Fibroblast of the conjunctiva (primary cell): Measurements from ENCODE around the gene BTG2.

Experiments used
- DNase-seq: peaks from one replicate; pipeline ENCODE4 v3.0.0-alpha.2; 2010; ENCODE audit warnings: low read depth

BTG2 gene

DNA sequence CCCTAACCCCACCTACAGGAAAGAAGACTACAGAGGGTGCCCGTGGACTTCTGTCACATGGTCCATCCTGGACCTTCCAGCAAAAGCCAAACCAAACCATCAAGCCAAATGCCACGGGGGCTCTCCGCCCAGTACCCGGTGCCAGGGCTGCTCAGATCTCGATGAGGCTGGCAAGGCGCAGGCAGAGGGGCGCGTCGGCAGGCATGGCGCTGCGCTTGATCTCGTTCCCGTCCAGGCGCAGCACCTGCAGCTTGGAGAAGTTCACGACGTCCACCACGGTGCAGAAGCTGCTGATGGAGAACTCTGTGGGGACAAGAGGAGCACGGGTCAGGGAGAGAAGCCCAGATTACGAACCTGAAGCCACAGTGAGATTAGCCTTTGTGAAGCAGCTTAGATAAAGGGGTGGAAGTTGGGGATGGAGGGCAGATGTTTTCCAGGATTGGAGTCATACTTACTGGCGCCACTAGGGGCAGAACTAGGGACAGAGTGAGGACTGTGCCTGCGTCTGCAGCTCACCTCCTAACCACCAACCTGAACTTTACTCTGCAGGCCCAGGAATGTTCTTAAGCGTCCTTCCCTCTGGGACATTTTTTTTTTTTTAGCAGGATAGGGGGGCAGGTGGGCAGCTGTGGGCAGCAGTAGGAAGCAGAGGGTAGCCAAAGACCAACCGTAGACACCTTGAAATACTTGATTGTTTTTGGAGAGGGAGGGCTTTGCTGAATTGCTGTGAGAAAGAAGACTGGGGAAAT is 37.0 kb downstream of the BTG2 start:
- DNase-seq, result no peak

DNA sequence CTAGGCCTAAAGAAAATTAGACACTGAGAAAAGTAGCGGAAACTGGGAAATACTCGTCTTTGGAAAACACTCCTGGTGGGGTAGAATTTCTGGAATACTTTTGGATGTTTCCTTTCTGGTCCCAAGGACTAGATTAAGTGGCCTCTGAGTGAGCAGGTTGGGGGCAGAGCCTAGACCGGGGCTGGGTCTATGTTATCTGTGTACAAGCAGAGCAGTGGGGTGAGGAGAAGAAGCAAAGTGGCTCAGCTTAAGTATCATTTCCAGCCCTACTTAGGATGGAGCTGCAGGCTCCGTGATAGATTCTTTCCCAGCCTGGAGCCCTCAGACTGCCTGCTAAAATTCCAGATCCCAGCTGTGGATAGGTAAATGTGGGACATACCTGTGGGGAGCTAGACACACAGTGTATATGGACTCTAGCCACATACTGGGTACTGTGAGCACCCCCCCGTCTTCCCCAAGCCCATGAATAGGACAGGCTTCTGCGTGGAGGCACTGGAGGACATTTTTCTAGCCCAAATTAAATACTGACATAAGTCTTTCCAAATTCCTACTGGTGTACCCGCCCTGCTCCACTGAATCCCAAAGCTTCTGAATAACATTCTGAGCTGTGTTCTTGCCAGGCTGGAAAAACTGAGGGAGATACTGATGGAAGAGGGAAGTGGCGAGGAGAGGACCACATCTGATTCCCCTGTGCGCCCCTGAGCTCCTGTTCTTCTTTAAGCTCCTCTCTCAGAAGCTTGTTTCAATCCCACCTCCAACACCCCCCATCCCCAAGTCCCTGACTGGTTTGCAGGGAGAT is 38.8 kb downstream of the BTG2 start:
- no peak for DNase-seq

DNA sequence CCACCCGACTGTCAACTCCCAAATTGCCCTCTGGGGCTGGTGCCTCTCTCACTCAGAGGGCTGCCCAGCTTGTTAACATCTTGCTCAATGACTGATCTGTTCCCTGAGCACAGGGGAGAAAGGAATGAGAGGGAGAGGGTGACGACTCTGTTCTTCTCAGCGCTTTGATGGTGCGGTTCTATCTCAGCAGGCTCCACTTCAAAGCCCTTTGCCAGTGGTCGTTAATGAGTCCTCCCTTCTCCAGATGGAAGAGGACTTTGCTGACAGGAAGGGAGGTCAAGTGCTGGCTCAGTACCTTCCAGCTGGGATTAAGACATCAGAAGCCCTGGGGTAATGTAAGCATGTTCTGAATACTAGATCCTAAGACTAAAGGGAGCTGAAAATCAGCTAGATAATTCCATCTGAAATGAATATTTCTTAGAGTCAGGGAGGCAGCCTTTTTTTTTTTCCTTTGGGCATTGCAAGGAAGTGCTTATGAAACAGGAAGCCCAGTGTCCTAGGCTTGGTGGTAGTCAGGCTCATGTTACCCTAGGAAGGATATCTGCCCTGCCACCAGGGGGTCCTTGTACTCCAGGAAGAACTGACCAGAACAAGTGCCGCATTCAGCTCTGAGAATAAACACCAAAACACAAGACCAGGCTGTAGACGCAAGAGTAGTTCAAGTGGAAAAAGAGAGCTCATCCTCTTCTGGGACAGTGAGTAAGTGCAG is 40.9 kb downstream of the BTG2 start:
- DNase-seq, result no peak

DNA sequence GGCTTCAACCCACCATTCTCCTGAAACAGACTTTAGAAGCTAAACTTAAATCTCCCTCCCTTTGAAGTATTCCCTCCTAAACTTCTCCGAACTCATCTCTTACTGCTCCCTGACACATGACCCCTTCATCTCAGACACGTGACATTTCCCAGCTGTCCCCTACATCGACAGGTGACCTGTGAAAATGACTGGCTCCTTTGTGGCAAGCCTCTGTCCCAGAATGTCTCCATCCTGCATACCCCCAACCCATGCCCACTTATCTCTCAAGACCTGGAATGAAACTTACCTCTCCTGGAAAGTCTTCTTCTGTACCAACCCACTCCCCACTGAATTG is 41.4 kb downstream of the BTG2 start:
- no peak for DNase-seq

DNA sequence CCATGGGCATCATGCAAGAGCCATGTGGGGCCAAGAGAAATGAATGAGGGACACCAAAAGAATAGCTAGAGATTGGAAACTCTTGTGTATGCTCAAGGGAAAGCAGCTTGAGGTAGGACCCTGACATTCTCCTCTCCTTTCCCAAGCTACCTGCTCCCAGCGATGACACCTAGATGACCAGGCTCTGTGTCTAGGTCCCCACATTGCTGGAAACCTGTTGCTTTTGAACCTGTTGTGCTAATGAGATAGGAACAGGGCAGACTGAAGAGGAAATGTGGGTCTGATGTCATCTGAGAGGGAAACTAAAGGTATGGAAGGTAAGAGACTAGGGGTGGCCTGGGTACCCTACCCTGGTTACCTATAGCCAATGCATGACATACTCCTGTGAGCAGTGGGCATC is 43.8 kb downstream of the BTG2 start:
- no peak for DNase-seq

DNA sequence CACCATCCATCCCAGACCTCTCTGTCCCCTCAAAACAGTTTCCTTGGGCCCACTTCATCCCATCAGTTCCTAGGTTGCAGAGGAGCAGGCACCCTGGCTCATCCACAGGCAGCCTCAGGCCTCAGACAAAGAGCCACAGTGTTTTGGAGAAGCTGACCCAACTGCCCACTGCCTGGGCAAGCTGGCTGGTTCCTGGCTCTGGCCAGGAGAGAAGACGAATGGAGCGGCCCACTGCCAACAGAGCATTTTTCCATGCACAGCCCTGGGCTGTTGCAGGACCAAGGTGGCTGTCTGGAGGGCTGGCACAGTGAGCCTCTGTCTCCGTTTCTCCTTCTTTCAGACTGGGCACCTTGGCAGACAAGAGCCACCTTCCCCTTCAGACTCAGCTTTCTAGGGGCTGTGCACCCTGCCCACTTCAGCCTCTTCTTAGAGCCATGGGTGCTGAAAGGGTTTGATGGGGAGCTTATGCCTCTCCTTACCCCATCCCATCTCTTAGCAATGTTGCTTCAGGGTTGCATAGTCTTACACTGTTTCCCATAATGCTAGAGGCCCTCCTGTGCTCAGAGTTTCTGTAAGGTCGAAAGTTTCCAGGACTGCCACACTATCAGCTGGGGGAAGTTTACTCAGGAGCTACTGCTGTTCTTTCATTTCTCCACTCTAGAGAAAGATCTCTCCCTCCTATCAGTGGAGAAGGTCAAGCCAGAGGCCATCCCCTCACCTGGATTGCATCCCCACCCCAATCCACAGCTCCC is 44.6 kb downstream of the BTG2 start:
- no peak for DNase-seq

DNA sequence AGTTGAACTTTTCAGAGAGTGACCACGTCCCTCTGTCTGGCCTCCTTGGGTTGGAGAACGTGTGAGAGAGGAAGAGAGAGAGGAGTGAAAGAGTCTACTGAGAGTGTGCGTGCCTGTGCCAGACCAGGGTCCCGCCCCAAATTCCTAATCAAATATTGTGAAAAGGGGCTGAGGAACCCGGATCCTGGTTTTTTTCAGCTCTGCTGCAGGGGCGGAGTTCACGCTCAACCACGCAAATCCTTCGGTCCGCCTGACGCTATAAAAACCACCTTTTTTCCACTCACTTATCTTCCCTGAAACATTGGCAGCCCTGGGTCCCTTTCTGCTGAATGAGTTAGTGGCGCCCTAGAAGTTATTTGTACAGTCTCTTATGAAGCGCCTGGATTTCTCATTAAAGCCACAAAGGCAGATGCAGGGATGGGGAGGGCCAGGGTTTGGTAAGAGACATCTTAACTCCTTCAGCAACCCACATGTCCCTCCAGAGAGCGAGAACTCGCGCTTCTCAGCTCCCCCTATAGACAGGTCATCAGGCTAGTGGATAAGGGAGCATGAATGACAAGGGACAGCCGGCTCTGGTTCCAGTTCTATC is 45.8 kb downstream of the BTG2 start, which contains the start of gene FMOD:
FMOD (minus strand) TSS at position 86 of the 589 bp plus-strand sequence. CDS start 2,852 bp downstream, outside the sequence.
- DNase-seq, result no peak

DNA sequence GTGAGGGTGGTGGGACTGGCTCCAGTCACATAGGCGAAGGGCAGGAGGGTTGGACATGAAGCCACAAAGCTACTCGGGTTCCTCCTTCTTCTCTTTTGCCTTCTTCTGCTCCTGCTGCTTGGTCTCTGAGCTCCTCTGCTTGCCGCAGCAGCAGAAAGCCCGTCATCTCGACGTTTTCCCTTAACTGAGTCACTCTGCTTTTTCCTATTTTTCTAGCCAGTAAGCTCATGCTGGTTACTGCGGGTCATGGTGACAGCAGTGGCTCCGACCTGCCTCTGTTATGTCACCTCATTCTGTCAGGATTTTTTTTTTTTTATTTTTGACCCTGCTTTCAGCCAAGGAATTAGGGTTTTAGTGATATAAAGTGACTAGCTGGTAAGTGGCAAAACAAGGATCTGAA is 48.2 kb downstream of the BTG2 start:
- DNase-seq, result no peak

DNA sequence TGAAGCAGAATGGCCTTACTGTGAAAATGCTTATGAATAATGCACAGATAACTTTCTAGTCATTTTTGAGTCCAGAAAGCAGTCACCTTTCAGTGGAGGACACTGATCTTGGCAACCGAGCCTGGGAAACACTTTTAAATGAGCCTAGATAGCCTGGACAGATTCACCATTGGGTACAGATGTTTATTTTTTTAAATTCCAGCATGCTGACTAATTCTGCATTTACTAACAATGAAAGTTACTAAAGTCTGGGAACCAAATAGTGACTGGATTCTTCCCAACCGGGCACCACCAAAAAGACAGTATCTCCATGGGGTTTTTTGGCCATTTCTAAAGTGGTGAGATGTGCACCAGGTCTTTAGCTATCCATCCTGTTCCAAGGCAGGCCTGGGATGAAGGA is 48.9 kb downstream of the BTG2 start:
- no peak for DNase-seq

DNA sequence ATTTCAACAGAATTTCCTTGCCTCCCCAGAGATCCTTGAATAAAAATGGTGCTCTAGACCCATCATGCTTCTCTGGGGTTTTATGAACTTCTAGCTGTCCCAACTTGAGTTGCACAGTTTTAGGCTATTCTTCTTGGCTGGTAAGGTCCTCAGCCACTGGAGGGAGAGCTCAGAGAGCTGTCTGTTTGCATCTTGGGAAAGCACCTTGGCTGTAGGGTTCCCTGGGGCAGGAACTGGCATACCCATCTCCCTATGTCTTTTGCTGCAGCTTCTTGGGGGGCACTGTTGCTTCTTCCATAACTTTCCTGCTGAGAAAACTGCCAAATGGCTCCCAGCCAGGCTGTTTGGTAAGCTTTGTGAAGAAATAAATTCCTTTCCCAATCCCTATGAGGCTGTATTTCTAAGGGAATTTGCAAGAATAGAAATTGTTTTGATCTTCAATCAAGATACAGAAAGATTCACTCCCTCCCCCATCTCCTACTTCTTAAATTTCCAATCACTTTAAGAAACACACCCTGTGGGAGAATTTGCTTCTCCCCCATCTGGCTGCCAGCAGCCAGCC is 53.8 kb downstream of the BTG2 start:
- DNase-seq, result peak; percentile 23
